ENCODE results near the gene GPBP1.
"Not testable (repeated sequence)": the region's sequence is repeated elsewhere in the genome, so short reads cannot be mapped to it uniquely, and the experiment has no call there.

GPBP1 gene

GRCh38 chr5:57186194-57186593 lies 12.3 kb downstream of the GPBP1 start:
- no peak for DNase-seq (ENCODE audit: low spot score)
- in situ Hi-C loops (cut with MboI; ENCODE audit: low sequenced_read_pairs, unreplicated experiment): no loop called here
- no peak for TF ChIP-seq CTCF (IDR thresholded peaks at IDR 0.05; ENCODE audit: borderline replicate concordance, control extremely low read depth, extremely low read depth, insufficient read depth, missing control alignments)

- DNase-seq (ENCODE audit: low spot score); in situ Hi-C loops (cut with MboI; ENCODE audit: low sequenced_read_pairs, unreplicated experiment): not testable (repeated sequence)
Measured at GRCh38 chr5:57187977-57188376, 14.1 kb downstream of the GPBP1 start.

GRCh38 chr5:57189515-57189914 lies 15.7 kb downstream of the GPBP1 start:
- no peak for DNase-seq (ENCODE audit: low spot score)
- in situ Hi-C loops (cut with MboI; ENCODE audit: low sequenced_read_pairs, unreplicated experiment): no loop called here
- no peak for TF ChIP-seq CTCF (IDR thresholded peaks at IDR 0.05; ENCODE audit: borderline replicate concordance, control extremely low read depth, extremely low read depth, insufficient read depth, missing control alignments)

GRCh38 chr5:57190593-57190992 lies 16.7 kb downstream of the GPBP1 start:
- in situ Hi-C loops (cut with MboI; ENCODE audit: low sequenced_read_pairs, unreplicated experiment): no loop called here
- no peak for TF ChIP-seq CTCF (IDR thresholded peaks at IDR 0.05; ENCODE audit: borderline replicate concordance, control extremely low read depth, extremely low read depth, insufficient read depth, missing control alignments)
- DNase-seq (ENCODE audit: low spot score): no peak

GRCh38 chr5:57191163-57191562 lies 17.3 kb downstream of the GPBP1 start:
- in situ Hi-C loops (cut with MboI; ENCODE audit: low sequenced_read_pairs, unreplicated experiment): no loop called here
- no peak for TF ChIP-seq CTCF (IDR thresholded peaks at IDR 0.05; ENCODE audit: borderline replicate concordance, control extremely low read depth, extremely low read depth, insufficient read depth, missing control alignments)
- no peak for DNase-seq (ENCODE audit: low spot score)

GRCh38 chr5:57191986-57192385 lies 18.1 kb downstream of the GPBP1 start:
- DNase-seq (ENCODE audit: low spot score): no peak
- in situ Hi-C loops (cut with MboI; ENCODE audit: low sequenced_read_pairs, unreplicated experiment): no loop called here
- TF ChIP-seq CTCF (IDR thresholded peaks at IDR 0.05; ENCODE audit: borderline replicate concordance, control extremely low read depth, extremely low read depth, insufficient read depth, missing control alignments): no peak

- DNase-seq (ENCODE audit: low spot score); in situ Hi-C loops (cut with MboI; ENCODE audit: low sequenced_read_pairs, unreplicated experiment): not testable (repeated sequence)
Measured at GRCh38 chr5:57192832-57193231, 19.0 kb downstream of the GPBP1 start.

- in situ Hi-C loops (cut with MboI; ENCODE audit: low sequenced_read_pairs, unreplicated experiment): no loop called here
- peak; percentile 27 for DNase-seq (ENCODE audit: low spot score)
- TF ChIP-seq CTCF (IDR thresholded peaks at IDR 0.05; ENCODE audit: borderline replicate concordance, control extremely low read depth, extremely low read depth, insufficient read depth, missing control alignments): no peak
Measured at GRCh38 chr5:57193757-57194413, 20.0 kb downstream of the GPBP1 start.
